Body of pancreas (tissue), 4 donors: Measurements from ENCODE around the gene IBA57.

Experiments used
- POLR2A ChIP-seq, 3 donors: fragments of 450-650 bp; IDR thresholded peaks; one replicate each; pipeline ENCODE4 v1.6.1; 2016; ENCODE audit warnings: antibody characterized with exemption in 3 of 3, mild to moderate bottlenecking in 2 of 3
- TF ChIP-seq, protein P1 (sequence below), 7 experiments: fragments of 450-650 bp in 4 of 7; fragments of 200-600 bp in 3 of 7; sonication (generic) in 3 of 7; IDR thresholded peaks; one replicate each; pipeline ENCODE4 v1.5.1; 2016 to 2019; ENCODE audit warnings: antibody characterized with exemption in 7 of 7

DNA sequence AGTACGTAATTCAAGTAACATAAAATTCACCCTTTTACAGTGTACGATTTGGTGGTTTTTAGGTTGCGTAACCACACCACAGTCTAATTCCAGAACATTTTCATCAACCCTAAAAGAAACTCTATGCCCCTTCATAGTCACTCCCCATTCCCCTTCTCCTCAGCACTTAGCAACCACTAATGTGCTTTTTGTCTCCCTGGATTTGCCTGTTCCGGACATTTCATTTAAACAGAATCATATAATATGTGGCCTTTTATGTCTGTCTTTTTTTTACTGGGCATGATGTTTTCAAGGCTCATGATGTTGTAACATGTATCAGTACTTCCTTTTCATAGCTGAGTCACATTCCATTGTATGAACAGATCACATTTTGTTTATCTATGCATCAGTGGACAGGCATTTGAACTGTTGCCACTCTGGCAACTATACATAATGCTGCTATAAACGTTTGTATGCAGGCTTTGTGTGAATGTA is 63.0 kb downstream of the IBA57 start:
- no peak for TF ChIP-seq POLR2A (IDR thresholded peaks at IDR 0.05)
- TF ChIP-seq, protein P1, sequence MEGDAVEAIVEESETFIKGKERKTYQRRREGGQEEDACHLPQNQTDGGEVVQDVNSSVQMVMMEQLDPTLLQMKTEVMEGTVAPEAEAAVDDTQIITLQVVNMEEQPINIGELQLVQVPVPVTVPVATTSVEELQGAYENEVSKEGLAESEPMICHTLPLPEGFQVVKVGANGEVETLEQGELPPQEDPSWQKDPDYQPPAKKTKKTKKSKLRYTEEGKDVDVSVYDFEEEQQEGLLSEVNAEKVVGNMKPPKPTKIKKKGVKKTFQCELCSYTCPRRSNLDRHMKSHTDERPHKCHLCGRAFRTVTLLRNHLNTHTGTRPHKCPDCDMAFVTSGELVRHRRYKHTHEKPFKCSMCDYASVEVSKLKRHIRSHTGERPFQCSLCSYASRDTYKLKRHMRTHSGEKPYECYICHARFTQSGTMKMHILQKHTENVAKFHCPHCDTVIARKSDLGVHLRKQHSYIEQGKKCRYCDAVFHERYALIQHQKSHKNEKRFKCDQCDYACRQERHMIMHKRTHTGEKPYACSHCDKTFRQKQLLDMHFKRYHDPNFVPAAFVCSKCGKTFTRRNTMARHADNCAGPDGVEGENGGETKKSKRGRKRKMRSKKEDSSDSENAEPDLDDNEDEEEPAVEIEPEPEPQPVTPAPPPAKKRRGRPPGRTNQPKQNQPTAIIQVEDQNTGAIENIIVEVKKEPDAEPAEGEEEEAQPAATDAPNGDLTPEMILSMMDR (IDR thresholded peaks at IDR 0.05): no peak
